LNCAP (cell line): ENCODE results near the gene PARS2.

Experiments used
- CTCF ChIP-seq: fragments of 450-650 bp; IDR thresholded peaks from 2 replicates; pipeline ENCODE4 v1.5.1; 2017; ENCODE audit warnings: mild to moderate bottlenecking

The PARS2 gene

GRCh38 chr1:54774820-54775498 is 10.6 kb upstream of the PARS2 start:
- no peak for TF ChIP-seq CTCF

- TF ChIP-seq CTCF: no peak
Observed at GRCh38 chr1:54772951-54773350, 8.6 kb upstream of the PARS2 start.

- TF ChIP-seq CTCF: no peak
Observed at GRCh38 chr1:54768093-54768492, 3.8 kb upstream of the PARS2 start.

- no peak for TF ChIP-seq CTCF
Observed at GRCh38 chr1:54767526-54767925, 3.2 kb upstream of the PARS2 start.

GRCh38 chr1:54766726-54767125 is 2.4 kb upstream of the PARS2 start:
- no peak for TF ChIP-seq CTCF

GRCh38 chr1:54764922-54765561 is 719 bp upstream of the PARS2 start:
- no peak for TF ChIP-seq CTCF

GRCh38 chr1:54763816-54764132 is 549 bp downstream of the PARS2 start:
- no peak for TF ChIP-seq CTCF
